ENCODE measurements around the gene ADGRL2. TPM values are rescaled to one million over a fixed set of nuclear protein-coding genes. Genes with fewer than 3 reads are reported as not detected.

The ADGRL2 gene
- total and polyA plus RNA-seq, 2 experiments from 2014 or later = 38.2 to 90.3 TPM

DNA sequence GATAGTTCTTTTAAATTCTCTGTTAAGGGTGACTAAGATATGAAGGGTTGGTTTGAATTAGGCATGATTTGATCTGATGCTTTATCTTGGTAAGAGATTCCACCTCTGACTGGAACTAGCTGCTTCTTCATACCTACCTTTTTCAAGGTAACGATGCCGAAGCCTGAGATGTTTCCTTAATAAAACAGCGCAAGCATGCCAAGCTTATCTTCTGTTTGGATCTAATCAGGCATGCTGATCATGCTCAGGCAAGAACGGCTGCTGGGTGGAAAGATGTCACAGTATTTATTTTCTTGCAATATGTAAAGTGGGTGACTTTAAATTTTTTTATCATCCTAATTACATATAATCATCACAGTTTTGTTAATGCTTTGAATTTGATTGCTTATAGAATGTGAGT lies 148.7 kb downstream of the ADGRL2 start (continued):
- TF ChIP-seq, protein P1, sequence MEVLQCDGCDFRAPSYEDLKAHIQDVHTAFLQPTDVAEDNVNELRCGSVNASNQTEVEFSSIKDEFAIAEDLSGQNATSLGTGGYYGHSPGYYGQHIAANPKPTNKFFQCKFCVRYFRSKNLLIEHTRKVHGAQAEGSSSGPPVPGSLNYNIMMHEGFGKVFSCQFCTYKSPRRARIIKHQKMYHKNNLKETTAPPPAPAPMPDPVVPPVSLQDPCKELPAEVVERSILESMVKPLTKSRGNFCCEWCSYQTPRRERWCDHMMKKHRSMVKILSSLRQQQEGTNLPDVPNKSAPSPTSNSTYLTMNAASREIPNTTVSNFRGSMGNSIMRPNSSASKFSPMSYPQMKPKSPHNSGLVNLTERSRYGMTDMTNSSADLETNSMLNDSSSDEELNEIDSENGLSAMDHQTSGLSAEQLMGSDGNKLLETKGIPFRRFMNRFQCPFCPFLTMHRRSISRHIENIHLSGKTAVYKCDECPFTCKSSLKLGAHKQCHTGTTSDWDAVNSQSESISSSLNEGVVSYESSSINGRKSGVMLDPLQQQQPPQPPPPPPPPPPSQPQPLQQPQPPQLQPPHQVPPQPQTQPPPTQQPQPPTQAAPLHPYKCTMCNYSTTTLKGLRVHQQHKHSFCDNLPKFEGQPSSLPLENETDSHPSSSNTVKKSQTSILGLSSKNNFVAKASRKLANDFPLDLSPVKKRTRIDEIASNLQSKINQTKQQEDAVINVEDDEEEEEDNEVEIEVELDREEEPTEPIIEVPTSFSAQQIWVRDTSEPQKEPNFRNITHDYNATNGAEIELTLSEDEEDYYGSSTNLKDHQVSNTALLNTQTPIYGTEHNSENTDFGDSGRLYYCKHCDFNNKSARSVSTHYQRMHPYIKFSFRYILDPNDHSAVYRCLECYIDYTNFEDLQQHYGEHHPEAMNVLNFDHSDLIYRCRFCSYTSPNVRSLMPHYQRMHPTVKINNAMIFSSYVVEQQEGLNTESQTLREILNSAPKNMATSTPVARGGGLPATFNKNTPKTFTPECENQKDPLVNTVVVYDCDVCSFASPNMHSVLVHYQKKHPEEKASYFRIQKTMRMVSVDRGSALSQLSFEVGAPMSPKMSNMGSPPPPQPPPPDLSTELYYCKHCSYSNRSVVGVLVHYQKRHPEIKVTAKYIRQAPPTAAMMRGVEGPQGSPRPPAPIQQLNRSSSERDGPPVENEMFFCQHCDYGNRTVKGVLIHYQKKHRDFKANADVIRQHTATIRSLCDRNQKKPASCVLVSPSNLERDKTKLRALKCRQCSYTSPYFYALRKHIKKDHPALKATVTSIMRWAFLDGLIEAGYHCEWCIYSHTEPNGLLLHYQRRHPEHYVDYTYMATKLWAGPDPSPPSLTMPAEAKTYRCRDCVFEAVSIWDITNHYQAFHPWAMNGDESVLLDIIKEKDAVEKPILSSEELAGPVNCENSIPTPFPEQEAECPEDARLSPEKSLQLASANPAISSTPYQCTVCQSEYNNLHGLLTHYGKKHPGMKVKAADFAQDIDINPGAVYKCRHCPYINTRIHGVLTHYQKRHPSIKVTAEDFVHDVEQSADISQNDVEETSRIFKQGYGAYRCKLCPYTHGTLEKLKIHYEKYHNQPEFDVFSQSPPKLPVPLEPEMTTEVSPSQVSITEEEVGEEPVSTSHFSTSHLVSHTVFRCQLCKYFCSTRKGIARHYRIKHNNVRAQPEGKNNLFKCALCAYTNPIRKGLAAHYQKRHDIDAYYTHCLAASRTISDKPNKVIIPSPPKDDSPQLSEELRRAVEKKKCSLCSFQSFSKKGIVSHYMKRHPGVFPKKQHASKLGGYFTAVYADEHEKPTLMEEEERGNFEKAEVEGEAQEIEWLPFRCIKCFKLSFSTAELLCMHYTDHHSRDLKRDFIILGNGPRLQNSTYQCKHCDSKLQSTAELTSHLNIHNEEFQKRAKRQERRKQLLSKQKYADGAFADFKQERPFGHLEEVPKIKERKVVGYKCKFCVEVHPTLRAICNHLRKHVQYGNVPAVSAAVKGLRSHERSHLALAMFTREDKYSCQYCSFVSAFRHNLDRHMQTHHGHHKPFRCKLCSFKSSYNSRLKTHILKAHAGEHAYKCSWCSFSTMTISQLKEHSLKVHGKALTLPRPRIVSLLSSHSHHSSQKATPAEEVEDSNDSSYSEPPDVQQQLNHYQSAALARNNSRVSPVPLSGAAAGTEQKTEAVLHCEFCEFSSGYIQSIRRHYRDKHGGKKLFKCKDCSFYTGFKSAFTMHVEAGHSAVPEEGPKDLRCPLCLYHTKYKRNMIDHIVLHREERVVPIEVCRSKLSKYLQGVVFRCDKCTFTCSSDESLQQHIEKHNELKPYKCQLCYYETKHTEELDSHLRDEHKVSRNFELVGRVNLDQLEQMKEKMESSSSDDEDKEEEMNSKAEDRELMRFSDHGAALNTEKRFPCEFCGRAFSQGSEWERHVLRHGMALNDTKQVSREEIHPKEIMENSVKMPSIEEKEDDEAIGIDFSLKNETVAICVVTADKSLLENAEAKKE (CRISPR knock-in tag; IDR thresholded peaks at IDR 0.05) = no peak
- TF ChIP-seq POLR2AphosphoS5 (IDR thresholded peaks at IDR 0.05; ENCODE audit: low read depth) (no peak), CREB1 (CRISPR knock-in tag; IDR thresholded peaks at IDR 0.05; ENCODE audit: low read depth) (no peak), EZH2 (IDR thresholded peaks at IDR 0.05; ENCODE audit: low read depth, unreplicated experiment) (no peak), ZNF114 (CRISPR knock-in tag; IDR thresholded peaks at IDR 0.05) (no peak)

DNA sequence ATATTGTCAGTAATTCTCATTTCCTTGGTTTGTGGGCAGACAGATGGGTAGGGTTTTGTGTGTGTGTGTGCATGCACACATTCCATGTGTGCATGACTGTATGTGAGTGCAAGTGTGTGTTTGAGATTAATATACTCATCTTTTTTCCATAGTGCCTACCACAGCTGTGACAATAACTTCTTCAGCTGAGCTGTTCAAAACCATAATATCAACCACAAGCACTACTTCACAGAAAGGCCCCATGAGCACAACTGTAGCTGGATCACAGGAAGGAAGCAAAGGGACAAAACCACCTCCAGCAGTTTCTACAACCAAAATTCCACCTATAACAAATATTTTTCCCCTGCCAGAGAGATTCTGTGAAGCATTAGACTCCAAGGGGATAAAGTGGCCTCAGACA lies 149.3 kb downstream of the ADGRL2 start:
- H3F3A ChIP-seq (replicated peaks; ENCODE audit: low read depth) = no peaks in the 10 kb centered on the region
- H3K4me2 ChIP-seq = no peak overlapping the region
- peaks cover 54% of the 10 kb centered on the region for H3K79me2 ChIP-seq (replicated peaks; ENCODE audit: insufficient read depth)
- no peaks in the 10 kb centered on the region for H3K9me3 Mint-ChIP-seq
- H3K4me3 Mint-ChIP-seq = no peak overlapping the region
- H3K4me1 Mint-ChIP-seq = peaks cover 16% of the 10 kb centered on the region
- 0 out of 2 replicates have a peak overlapping the region, but pooled peaks have one; percentile 20 for H3K27ac ChIP-seq (ENCODE audit: low read depth)
- H3K4me1 ChIP-seq (ENCODE audit: insufficient read depth) = no peaks in the 10 kb centered on the region; the same call in none of the 2 replicates
- H3K27me3 ChIP-seq (ENCODE audit: insufficient read depth) = no peaks in the 10 kb centered on the region
- no peaks in the 10 kb centered on the region for H3K27me3 Mint-ChIP-seq (ENCODE audit: insufficient read depth, low read depth, poor library complexity)
- H2AFZ ChIP-seq = no peak overlapping the region
- no peaks in the 10 kb centered on the region for H3K36me3 ChIP-seq (ENCODE audit: insufficient read depth)
- DNase-seq (ENCODE audit: low spot score) = no peak
- no peak overlapping the region for H3K4me3 ChIP-seq
- TF ChIP-seq, protein P2, sequence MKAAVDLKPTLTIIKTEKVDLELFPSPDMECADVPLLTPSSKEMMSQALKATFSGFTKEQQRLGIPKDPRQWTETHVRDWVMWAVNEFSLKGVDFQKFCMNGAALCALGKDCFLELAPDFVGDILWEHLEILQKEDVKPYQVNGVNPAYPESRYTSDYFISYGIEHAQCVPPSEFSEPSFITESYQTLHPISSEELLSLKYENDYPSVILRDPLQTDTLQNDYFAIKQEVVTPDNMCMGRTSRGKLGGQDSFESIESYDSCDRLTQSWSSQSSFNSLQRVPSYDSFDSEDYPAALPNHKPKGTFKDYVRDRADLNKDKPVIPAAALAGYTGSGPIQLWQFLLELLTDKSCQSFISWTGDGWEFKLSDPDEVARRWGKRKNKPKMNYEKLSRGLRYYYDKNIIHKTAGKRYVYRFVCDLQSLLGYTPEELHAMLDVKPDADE (IDR thresholded peaks at IDR 0.05) = no peak
- no peak for TF ChIP-seq ZNF114 (CRISPR knock-in tag; IDR thresholded peaks at IDR 0.05)
- TF ChIP-seq POLR2AphosphoS5 (IDR thresholded peaks at IDR 0.05; ENCODE audit: low read depth) = no peak
- no peak for TF ChIP-seq EZH2 (IDR thresholded peaks at IDR 0.05; ENCODE audit: low read depth, unreplicated experiment)
- no peak for TF ChIP-seq NANOG (IDR thresholded peaks at IDR 0.05; ENCODE audit: borderline replicate concordance)
- TF ChIP-seq STAT1 (IDR thresholded peaks at IDR 0.05; ENCODE audit: unreplicated experiment) = no peak
- no peak for TF ChIP-seq CREB1 (CRISPR knock-in tag; IDR thresholded peaks at IDR 0.05; ENCODE audit: low read depth)
- TF ChIP-seq EZH2phosphoT487 (IDR thresholded peaks at IDR 0.05; ENCODE audit: unreplicated experiment) = no peak
- no peak for TF ChIP-seq JUNB (IDR thresholded peaks at IDR 0.05; ENCODE audit: unreplicated experiment)
- no peak for TF ChIP-seq ZNF331 (CRISPR knock-in tag; IDR thresholded peaks at IDR 0.05; ENCODE audit: low read depth)
- no peak for ATAC-seq
- no peaks in the 10 kb centered on the region for H3K9me2 ChIP-seq (ENCODE audit: insufficient read depth)
- peak overlapping the region; percentile 16 for H3K27ac Mint-ChIP-seq
- peaks cover 16% of the 10 kb centered on the region; the same call in 2 of the 3 replicates for H3K36me3 Mint-ChIP-seq (ENCODE audit: low read depth)
- no peaks in the 10 kb centered on the region for H4K20me1 ChIP-seq (replicated peaks; ENCODE audit: insufficient read depth)
